ENCODE data around the gene CD44.
A peak's percentile ranks its signal among the peaks of the same experiment; 100 is the strongest.
"Not testable (repeated sequence)": the region's sequence is repeated elsewhere in the genome, so short reads cannot be mapped to it uniquely, and the experiment has no call there.

CD44 gene

DNA sequence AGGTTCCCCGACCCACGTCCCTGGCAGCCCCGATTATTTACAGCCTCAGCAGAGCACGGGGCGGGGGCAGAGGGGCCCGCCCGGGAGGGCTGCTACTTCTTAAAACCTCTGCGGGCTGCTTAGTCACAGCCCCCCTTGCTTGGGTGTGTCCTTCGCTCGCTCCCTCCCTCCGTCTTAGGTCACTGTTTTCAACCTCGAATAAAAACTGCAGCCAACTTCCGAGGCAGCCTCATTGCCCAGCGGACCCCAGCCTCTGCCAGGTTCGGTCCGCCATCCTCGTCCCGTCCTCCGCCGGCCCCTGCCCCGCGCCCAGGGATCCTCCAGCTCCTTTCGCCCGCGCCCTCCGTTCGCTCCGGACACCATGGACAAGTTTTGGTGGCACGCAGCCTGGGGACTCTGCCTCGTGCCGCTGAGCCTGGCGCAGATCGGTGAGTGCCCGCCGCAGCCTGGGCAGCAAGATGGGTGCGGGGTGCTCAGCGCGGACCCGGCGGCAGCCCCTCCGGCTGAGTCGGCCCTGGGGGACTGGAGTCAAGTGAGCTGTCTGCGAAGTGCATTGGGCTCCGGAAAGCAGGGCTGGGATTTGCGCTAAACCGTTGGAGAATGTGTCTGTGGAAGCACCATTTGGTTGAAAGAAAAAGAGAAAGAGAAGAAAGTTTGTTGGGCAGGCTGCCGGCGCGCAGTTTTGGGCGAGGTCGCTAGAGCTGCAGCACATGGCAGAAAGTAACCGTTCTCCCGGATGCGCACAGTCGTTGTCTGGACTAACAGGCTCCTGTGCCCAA is at the start of gene CD44:
Gene CD44, plus strand, starts transcription at position 229 of the 779 bp plus-strand sequence. Its CDS starts 133 bp downstream, at position 362.
- Histone ChIP-seq H3K27ac (peak within 1 kb of the TSS; percentile 87 to 97 (median 96)), H3K27me3 (no peaks in the 10 kb centered on the region; a peak in 1 of 22 replicates), H3K9ac (peak within 1 kb of the TSS; percentile 94 to 98 (median 96)), H3K4me1 (peaks cover 42 to 65% (median 52%) of the 10 kb centered on the region in 10 experiments), H4K20me1 (peaks cover 23 to 50% (median 46%) of the 10 kb centered on the region in 11 experiments; a peak in 21 of 22 replicates), H3K4me3 (peak within 1 kb of the TSS; percentile 87 to 98 (median 94)), H3K4me2 (peak within 1 kb of the TSS; percentile 84 to 98 (median 94)), H3K36me3 (peaks cover 0 to 45% (median 30%) of the 10 kb centered on the region in 11 experiments; a peak in 17 of 22 replicates), H3K9me3 (replicated peaks in 1 of 11) (no peaks in the 10 kb centered on the region)
- no peak for TF ChIP-seq Cebpa-rat (IDR thresholded peaks at IDR 0.05)

GRCh38 chr11:35089666-35090065 is 49.3 kb upstream of the CD44 start:
- H3K27me3 ChIP-seq: no peaks in the 10 kb centered on the region
- peaks cover 0 to 51% (median 19%) of the 10 kb centered on the region in 11 experiments; a peak in 16 of 22 replicates for H3K9me3 ChIP-seq (replicated peaks in 1 of 11)
- TF ChIP-seq Cebpa-rat (IDR thresholded peaks at IDR 0.05): no peak
- H3K4me2 ChIP-seq: peak overlapping the region; percentile 18 to 78 (median 53); a peak in 20 of 22 replicates
- H3K9ac ChIP-seq: no peak overlapping the region
- H3K4me3 ChIP-seq: no peak overlapping the region
- H3K27ac ChIP-seq: peak overlapping the region in 3 of 11 experiments; percentile 3 to 59 (median 23); a peak in 3 of 22 replicates
- peaks cover 0 to 20% (median 5%) of the 10 kb centered on the region in 11 experiments; a peak in 12 of 22 replicates for H3K36me3 ChIP-seq
- no peaks in the 10 kb centered on the region for H4K20me1 ChIP-seq
- peaks cover 38 to 63% (median 47%) of the 10 kb centered on the region in 10 experiments for H3K4me1 ChIP-seq

GRCh38 chr11:35090125-35090524 is 48.8 kb upstream of the CD44 start:
- H3K9me3 ChIP-seq (replicated peaks in 1 of 11): peaks cover 0 to 50% (median 21%) of the 10 kb centered on the region in 11 experiments; a peak in 16 of 22 replicates
- no peak for TF ChIP-seq Cebpa-rat (IDR thresholded peaks at IDR 0.05)
- peak overlapping the region in 6 of 11 experiments; percentile 7 to 61 (median 33); a peak in 8 of 22 replicates for H3K4me2 ChIP-seq
- H3K4me3 ChIP-seq: no peak overlapping the region
- H3K27me3 ChIP-seq: no peaks in the 10 kb centered on the region
- peak overlapping the region in 1 of 11 experiments; percentile 3; a peak in 1 of 22 replicates for H3K27ac ChIP-seq
- H3K4me1 ChIP-seq: peaks cover 36 to 63% (median 46%) of the 10 kb centered on the region in 10 experiments
- peaks cover 0 to 20% (median 5%) of the 10 kb centered on the region in 11 experiments; a peak in 12 of 22 replicates for H3K36me3 ChIP-seq
- H3K9ac ChIP-seq: no peak overlapping the region
- H4K20me1 ChIP-seq: no peaks in the 10 kb centered on the region

GRCh38 chr11:35090991-35091390 is 48.0 kb upstream of the CD44 start:
- H3K27ac ChIP-seq, H4K20me1 ChIP-seq, H3K27me3 ChIP-seq, H3K9ac ChIP-seq, H3K4me2 ChIP-seq, H3K4me3 ChIP-seq: not testable (repeated sequence)
- peaks cover 0 to 53% (median 27%) of the 10 kb centered on the region in 11 experiments; a peak in 16 of 22 replicates for H3K9me3 ChIP-seq (replicated peaks in 1 of 11)
- peaks cover 0 to 20% (median 5%) of the 10 kb centered on the region in 11 experiments; a peak in 12 of 22 replicates for H3K36me3 ChIP-seq
- peaks cover 36 to 63% (median 46%) of the 10 kb centered on the region in 10 experiments for H3K4me1 ChIP-seq

DNA sequence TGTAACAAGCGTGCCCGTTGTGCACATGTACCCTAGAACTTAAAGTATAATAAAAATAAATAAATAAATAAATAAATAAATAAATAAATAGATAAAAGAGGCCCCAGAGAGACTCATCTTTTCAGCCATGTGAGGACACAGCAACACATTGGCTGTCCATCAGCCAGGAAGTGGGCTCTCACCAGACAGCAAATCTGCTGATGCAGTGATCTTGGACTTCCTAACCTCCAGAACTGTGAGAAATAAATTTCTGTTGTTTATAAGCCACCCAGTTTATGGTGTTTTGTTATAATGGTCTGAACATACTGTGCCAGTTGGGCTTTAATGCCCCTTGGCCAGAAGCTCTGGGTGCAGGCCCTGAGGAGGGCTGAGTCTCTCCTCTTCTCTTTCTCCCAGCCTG is 42.2 kb upstream of the CD44 start:
- H3K4me1 ChIP-seq: peaks cover 6 to 28% (median 13%) of the 10 kb centered on the region in 10 experiments; a peak in 16 of 20 replicates
- peaks cover 0 to 40% (median 26%) of the 10 kb centered on the region in 11 experiments; a peak in 16 of 22 replicates for H3K9me3 ChIP-seq (replicated peaks in 1 of 11)
- peak overlapping the region in 2 of 11 experiments; percentile 1 to 9; a peak in 1 of 22 replicates for H3K27ac ChIP-seq
- no peaks in the 10 kb centered on the region for H3K27me3 ChIP-seq
- H4K20me1 ChIP-seq: no peaks in the 10 kb centered on the region
- TF ChIP-seq Cebpa-rat (IDR thresholded peaks at IDR 0.05): no peak
- H3K4me2 ChIP-seq: peak overlapping the region in 3 of 11 experiments; percentile 35 to 82 (median 73); a peak in 6 of 22 replicates
- H3K36me3 ChIP-seq: peaks cover 0 to 11% (median 0%) of the 10 kb centered on the region in 11 experiments; a peak in 3 of 22 replicates
- no peak overlapping the region for H3K9ac ChIP-seq
- no peak overlapping the region for H3K4me3 ChIP-seq

GRCh38 chr11:35097814-35098455 is 41.0 kb upstream of the CD44 start:
- Histone ChIP-seq H4K20me1 (no peaks in the 10 kb centered on the region), H3K9ac (no peak overlapping the region), H3K27me3 (no peaks in the 10 kb centered on the region), H3K4me2 (no peak overlapping the region), H3K36me3 (peaks cover 0 to 20% (median 0%) of the 10 kb centered on the region in 11 experiments; a peak in 1 of 22 replicates), H3K9me3 (replicated peaks in 1 of 11) (peaks cover 0 to 39% (median 29%) of the 10 kb centered on the region in 11 experiments; a peak in 17 of 22 replicates), H3K4me3 (no peak overlapping the region), H3K27ac (no peak overlapping the region), H3K4me1 (peaks cover 6 to 28% (median 13%) of the 10 kb centered on the region in 10 experiments; a peak in 16 of 20 replicates)
- no peak for TF ChIP-seq Cebpa-rat (IDR thresholded peaks at IDR 0.05)

DNA sequence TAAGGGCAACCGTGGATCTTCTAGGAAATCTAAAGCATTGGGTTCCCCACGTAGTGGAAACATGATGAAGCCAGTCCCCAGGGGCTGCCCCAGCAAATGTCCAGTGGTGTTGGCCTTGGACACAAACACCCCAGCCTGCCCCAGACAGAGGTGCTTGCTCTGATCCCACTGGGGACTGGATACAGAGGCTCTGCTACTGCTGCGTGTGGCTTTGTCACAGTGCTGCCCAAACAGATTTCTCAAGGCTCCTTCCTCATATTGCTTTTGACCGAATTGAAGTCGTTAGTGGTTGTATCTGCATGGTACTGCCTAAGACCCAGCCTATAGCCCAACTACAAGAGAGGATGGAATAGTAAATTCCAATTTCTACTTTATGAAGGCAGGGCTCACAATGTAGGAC is 40.1 kb upstream of the CD44 start:
- no peak overlapping the region for H3K27ac ChIP-seq

DNA sequence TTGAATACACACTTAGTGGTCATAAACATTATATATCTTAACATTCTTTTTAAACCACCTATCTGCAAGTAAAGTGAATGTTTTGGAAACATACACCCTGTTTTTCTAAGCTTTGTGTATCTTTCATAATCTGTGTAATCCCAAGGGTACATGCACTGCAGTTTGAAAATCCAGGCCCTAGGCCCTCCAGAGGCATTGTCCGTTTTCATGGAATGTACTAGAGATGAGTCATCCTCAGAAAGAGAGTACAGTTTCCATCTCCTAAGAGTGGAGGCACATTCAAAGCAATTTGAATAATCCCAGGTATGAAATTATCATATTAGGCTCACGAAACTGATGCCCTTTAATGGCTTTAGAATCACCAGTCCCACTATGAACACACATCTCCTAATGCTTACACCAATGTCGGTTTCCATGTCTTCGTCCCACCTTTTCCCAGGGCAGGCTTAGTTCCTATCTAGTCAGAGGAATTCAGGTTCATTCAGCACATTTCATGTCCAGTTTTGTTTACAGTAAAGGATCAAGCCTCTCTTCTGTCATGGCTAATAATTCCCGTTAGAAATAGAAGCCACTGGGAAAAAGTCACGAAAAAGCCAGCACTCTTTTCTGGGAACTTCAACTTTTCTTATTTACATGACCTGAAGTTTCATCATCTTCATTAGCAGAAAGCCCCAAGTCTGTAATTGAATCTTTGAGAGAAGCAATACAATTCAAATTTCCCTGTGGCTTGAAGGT is 39.5 kb upstream of the CD44 start:
- Histone ChIP-seq H3K4me1 (peaks cover 16 to 30% (median 21%) of the 10 kb centered on the region in 10 experiments), H3K36me3 (peaks cover 0 to 20% (median 0%) of the 10 kb centered on the region in 11 experiments; a peak in 1 of 22 replicates), H4K20me1 (no peaks in the 10 kb centered on the region), H3K27me3 (no peaks in the 10 kb centered on the region), H3K9ac (no peak overlapping the region), H3K4me3 (no peak overlapping the region), H3K4me2 (no peak overlapping the region), H3K27ac (no peak overlapping the region), H3K9me3 (replicated peaks in 1 of 11) (peaks cover 0 to 46% (median 29%) of the 10 kb centered on the region in 11 experiments; a peak in 17 of 22 replicates)
- TF ChIP-seq Cebpa-rat (IDR thresholded peaks at IDR 0.05): no peak

More for the DNA sequence above, 40.1 kb upstream of the CD44 start:
- no peak for TF ChIP-seq Cebpa-rat (IDR thresholded peaks at IDR 0.05)
- no peak overlapping the region for H3K9ac ChIP-seq
- H3K4me3 ChIP-seq: no peak overlapping the region
- H3K36me3 ChIP-seq: peaks cover 0 to 20% (median 0%) of the 10 kb centered on the region in 11 experiments; a peak in 1 of 22 replicates
- no peaks in the 10 kb centered on the region for H3K27me3 ChIP-seq
- no peak overlapping the region for H3K4me2 ChIP-seq
- H3K4me1 ChIP-seq: peaks cover 14 to 30% (median 21%) of the 10 kb centered on the region in 10 experiments
- H3K9me3 ChIP-seq (replicated peaks in 1 of 11): peaks cover 0 to 46% (median 29%) of the 10 kb centered on the region in 11 experiments; a peak in 17 of 22 replicates
- H4K20me1 ChIP-seq: no peaks in the 10 kb centered on the region

All from BLaER1 treated with 17β-estradiol and CSF1 and Interleukin-3, amounts not matched to agents 10 nM and 100 nM (cell line).